HG03045 (cell line): Measurements from ENCODE around the gene STK40.

Source experiments
- ATAC-seq: cut with Tn5 transposase; IDR thresholded peaks from one replicate; pipeline ENCODE4 v1.9.1; 2021; ENCODE audit warnings: mild to moderate bottlenecking, moderate library complexity; ENCODE audit not compliant: unreplicated experiment

Gene STK40

DNA sequence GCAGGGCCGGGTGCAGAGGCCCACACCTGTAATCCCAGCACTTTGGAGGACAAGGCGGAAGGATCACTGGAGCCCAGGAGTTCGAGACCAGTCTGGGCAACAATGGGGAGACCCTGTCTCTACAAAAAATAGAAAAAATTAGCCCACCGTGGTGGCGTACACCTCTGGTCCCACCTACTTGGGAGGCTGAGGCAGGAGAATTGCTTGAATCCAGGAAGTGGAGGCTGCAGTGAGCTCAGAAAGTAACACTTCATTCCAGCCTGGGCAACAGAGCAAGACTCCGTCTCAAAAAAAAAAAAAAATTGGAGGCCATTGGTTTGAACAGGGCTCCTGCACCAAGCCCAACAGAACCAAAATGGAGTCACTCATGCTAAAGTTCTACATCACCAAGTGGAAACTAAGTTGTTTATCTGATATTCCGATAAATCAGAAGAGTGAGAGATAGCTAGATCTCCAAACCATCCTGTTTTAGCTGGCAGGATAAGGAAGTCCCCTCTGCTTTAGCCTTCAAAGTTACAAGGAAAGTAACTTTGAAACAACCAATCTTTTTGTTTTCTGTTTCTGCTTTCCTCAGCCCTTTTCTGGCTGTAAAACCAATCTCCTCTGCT lies 12.8 kb upstream of the STK40 start:
- no peak for ATAC-seq

DNA sequence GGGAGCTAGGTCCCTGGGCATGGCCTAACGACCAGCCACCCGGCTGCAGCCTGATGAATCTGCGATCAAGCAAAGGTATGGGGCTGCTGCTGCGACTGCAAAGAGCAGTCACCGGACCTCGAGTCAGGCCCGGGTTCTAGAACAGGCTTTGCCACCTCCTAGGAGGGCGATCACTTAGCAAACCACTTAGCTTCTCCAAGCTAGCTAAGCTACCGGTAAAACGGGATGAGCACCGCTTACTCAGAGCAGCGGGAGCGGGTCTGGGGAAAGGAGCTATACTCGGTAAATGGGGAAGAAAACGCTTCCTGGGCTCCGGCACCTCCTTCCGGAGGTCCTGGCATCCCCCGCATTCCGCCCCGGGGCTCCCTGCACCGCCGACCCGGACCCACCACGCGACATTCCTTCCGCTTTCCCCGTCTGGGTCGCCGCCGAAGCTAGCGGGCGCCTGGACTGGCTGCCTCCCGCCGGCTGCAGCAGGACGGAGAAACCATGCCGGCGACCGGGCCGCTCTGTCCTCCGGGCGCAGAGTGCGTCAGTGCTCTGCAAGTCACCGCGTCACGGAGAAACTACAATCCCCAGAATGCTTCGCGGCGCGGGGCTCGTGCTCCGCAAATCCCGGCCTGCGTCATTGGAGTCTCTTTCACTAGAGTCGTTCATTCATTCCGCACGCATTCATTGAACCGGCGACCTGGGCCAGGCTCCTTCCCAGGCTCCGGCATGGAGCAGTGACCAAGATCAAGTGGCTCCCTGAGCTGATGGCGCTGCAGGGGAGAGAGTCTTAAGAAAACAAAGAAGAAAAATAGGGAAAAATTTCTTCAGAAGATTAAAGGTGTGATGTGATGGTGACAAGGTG lies 11.9 kb upstream of the STK40 start, which contains the start of gene LSM10:
TSS of gene LSM10 (minus strand) at position 531 of the 853 bp plus-strand sequence. CDS start 3,779 bp downstream, outside the sequence.
- ATAC-seq, result peak; percentile 58

DNA sequence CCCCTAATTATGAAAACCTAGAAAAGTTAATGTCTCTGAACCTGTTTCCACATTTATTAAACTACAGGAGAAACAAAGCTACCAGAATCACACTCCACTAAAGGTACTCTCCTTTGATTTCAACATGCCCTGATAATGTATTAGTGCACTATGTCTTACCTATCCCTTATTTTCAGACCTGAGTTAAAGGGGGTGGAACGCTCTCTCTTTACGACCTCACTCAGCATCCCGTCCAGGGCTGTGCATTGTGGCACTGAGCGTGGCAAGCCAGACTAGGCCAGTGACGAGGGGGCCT lies 11.3 kb upstream of the STK40 start:
- no peak for ATAC-seq

DNA sequence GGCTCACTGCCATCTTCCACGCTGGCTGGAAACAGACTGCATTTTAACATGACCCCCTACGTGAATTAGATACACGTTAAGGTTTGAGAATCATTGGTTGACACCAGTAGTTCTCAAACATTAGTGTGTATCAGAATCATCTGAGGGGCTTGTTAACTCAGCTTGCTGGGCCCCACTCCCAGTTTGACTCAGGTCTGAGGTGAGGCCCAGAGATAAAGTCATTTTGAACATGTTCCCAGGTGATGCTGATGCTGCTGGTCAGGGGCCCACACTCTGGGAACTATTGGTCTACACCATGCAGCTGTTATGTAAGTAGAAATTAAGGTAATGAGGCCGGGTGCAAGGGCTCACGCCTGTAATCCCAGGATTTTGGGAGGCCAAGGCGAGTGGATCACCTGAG lies 10.6 kb upstream of the STK40 start:
- ATAC-seq, result no peak

DNA sequence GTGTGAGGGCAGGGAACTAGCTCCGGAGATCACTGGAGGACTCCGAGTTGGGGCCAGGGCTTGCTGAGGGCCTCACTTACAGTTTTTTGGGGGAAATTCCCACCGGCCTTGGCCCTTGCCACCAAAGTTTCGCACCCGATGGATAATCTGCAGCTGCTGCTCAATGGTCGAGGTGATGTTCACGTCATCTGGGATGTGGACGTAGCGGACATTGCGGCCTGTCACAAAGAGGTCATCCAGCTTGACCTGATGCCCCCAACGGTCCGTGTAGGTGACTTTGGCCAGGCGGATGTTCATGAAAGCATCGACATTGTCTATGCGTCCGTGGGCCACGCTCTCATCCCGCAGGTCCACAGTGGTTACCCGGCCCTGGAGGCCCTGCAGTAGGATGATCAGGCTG lies 8.0 kb upstream of the STK40 start:
- no peak for ATAC-seq

DNA sequence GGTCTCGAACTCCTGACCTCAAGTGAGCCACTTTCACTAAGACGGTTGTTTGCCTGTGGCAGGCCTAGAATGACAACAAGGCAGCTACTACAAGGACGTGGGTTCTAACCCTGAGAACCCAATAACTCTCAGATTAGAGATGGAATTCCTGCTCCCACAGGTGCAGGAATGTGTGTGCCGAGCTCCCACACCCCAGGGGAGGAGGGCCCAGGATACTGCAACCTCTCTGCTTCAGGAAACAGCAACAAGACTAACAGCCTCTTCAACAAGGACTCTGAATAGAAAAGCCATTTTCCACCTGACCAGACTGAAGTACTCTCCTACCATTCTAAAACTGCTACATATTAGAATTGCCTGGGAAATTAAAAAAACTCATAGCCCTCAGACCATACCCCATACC lies 7.1 kb upstream of the STK40 start:
- ATAC-seq, result no peak

DNA sequence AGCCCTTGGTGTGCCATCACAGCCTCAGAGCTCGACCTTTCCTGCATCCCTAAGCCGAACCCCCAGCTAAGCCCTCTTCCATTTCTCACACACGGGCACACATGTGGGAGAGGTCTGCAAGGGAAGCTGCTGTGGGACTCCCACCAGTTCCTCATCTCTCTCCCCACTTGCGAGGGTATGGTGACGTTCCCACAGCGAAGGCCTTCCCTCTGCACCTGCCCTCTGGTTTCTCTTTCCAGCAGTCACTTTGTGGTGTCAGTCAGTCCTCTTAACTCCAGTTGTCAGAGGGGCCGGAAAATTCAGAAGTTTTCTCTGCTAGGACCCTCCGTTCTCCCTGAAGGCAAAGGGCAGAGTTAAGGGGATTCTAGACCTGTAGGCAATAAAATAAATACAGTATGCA lies 5.5 kb upstream of the STK40 start:
- no peak for ATAC-seq

DNA sequence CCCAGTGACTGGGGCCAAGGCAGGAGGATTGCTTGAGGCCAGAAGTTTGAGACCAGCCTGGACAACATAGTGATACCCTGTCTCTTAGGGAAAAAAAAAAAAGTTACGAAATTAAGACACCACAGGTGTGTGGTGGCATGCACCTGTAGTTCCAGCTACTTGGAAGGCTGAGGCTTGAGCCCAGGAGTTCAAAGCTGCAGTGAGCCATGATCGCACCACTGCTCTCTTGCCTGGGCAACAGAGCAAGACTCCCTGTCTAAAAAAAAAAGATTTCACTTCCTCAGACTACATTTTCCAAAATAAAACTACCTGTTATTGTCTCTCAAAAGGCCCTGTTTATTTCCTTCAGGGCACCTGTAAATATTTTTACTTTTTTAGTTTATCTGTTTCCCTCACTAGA lies 4.7 kb upstream of the STK40 start:
- no peak for ATAC-seq

DNA sequence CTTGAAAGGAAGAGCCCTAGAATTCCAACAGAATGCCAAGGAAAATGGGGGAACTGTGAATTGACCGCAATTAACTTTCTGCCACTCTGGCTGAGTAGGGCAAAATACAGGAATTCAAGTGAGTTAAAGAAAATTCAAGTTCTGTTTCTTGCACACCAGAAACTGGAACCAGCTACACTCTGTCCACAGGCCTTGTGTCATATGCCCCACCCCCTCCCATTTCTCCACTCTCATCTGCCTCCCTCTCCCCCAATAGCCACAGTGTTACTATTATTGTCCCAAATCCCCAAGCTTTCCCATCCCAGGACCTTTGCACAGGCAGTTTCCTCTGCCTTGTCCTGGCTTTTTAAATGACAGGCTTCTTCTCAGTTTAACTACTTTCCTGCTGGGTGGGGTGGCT lies 4.3 kb upstream of the STK40 start:
- ATAC-seq, result no peak

DNA sequence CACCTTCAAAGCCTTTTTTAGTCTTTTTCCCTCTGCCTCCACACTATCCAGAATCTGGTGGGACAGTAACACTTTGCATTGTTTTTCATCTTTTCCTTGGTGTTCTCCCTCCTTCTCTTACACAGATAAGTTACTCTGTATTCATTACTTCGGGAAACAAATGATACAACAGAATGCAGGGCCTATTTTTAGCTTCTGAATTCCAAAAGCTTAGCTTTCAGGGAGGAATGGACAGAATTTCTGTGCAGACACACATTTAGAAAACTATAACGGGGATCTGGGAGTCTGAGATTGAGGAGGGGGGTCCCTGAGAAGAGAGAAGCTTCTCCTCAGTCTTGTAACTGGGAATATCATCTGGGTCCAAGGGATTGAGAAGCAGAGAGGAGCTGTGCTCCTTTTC lies 3.5 kb upstream of the STK40 start:
- ATAC-seq, result no peak

DNA sequence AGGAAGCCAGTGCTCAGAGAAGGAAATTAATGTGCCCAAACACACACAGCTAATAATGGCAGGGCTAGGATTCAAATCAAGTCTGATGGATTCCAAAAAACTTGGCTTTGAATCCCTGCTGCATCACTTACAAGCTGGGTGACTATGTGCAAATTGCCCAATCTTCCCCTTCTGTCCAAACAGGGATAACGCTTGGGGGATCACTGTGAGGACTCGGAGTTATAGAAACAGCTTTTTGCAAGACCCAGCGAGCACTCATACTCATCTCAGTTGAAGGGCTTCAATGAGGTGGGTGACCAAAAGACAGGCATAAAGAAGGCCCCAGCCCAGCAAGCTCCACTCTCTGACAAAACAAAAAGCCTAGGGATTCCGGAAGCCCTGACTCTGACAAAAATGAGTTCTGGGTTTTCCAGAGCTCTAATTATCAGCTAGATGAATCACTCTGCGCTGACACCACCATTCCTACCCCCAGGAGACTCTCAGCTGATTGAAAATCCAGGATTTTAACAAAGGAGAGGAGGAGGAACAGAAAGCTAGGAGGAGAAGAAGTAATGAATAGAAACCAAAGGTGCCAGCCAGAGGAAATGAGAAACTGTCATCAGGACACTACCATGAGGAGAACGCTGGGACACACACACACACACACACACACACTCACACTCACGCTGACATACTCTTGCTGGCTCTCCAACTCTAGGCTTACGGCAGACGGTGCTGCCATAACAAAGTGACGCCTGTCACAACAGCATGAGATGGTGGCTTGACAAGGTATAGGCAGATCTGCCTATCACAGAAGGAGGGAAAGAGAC lies 1.6 kb upstream of the STK40 start:
- ATAC-seq, result no peak

DNA sequence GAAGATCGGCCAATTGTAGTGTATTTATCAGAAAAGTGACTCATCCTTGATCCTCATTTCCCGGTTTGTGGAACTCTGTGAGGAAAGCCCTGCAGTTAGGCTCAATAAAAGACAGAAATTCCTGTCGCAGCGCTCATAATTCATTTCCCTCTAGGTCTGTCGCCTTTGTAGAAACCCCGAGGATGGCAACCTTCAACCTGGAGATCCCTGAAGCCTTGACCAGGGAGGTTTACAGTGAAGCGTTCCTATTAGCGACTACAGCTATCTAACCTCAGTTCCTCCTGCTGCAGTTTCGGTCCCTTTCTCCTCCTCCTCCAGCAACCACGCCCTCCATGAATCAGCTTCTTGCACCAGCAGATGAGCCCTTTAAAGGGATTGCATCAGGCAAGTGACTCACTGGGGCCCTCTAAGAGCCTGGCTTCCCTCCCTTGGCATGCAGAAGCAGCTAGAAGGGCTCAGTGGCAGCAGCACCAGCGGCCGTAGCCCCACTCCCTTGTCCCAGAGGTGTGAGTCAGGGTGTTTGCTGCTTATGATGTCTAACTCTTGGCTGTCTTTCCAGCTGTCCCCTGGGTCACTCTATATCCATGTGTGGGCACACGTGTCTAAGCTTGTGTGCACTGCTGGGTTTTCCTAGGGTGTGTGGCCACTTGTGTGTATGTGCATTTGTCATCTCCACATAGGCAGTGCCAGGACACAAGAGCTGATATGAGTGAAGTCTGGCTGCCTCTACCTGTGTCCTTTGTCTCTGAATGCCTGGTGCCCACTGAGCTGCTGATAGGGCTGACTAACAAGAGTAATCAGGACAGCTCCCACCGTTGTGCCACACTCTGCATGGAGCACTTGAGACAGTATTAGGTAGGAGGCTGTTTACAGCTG lies 779 bp upstream of the STK40 start:
- ATAC-seq, result peak; percentile 39

DNA sequence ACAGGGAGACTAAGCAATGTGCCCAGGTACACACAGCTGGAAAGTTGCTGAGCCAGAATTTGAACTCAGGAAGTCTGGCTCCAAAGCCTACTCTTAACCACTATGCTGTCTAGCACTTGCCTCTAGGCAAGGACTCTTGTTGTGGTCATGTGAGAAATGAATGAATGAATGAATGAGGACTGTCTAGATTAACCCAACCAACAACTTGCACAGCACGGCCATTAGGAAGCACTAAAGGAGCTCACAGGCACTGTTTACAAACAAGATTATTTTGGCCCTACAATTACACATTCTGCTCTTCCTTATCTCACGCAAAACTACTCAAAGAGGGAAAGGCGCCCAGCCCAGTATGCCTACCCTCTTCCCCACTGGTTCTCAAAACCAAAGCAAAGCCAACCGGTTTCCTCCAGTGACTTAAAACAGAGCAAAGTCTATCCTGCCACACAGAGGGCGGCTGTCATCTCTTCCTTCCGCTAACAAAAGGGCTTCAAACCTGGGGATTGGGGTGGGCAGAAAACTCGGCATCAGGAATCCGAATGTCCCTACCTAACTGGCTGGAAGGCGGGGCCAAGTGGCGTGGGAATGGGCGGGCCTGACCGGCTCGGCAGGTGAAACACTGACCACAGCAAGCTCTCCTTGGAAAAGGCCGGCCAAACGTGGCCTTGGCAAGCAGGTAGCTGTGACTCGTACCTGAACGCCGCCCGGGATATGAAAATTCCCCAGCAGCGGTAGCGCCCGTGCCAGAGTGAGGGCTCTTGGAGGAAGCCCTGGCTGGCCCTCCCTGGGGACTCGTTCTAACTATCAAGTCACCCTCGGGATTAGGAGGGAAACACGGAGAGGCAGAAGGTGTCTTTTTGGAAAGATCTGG lies 948 bp downstream of the STK40 start:
- ATAC-seq, result no peak

DNA sequence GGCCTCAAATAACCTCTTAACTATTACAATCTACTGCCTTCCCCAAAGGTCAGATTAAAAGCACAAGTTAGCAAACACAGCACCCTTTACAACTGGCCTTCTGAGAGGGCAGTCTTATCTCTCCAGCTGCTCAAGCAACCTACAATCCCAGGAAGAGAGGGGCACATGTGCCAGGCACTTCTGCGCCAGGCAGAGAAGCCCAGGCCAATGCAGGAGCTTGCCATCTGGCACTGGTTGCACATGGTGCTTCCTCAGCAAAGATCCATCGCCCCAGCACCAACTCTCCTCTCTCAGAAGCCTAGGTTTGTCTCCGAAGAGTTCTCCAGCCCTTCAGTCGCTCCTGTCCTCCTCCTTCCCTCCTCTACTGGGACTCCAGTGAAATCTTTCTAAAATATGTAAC lies 2.5 kb downstream of the STK40 start:
- ATAC-seq, result no peak

DNA sequence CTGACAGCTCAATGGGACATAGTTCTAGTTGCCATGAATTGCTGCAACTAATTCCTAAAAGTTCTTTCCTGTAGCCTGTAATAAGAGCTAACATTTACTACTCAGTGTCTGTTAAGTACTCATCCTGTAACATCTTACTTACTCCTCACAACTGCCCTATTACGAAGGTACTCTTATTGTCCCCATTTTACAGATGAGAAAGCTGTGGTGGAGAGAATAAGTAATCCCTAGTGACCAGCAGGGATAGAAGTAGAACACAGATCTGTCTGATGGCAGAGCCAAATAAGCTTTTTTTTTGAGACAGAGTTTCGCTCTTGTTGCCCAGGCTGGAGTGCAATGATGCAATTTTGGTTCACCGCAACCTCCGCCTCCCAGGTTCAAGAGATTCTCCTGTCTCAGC lies 3.1 kb downstream of the STK40 start:
- no peak for ATAC-seq

DNA sequence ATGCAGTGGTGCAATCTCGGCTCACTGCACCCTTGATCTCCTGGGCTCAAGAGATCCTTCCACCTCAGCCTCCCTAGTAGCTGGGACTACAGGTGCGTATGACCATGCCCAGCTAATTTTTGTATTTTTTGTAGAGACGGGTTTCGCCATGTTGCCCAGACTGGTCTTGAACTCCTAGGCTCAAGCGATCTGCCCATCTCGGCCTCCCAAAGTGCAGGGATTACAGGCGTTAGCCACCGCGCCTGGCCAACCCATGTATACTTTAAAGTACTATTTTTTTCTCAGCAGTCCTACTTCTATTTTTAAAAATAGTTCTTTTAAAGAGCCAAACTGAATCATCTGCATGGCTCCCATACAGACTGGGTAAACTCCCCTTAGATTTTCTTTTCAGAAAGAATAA lies 3.5 kb downstream of the STK40 start:
- no peak for ATAC-seq

DNA sequence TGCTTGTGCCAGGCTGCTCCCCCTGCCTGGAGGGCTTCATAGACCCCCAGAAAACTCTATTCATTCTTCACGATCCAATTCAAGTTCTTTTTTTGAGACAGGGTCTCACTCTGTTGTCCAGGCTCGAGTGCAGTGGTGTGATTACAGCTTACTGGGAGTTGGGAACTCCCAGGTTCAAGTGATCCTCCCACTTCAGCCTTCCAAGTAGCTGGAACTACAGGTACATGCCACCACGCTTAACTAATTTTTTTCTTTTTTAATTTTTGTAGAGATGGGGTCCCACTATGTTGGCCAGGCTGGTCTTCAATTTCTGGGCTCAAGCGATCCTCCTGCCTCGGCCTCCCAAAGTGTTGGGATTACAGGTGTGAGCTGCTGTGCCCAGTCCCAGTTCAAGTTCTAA lies 4.3 kb downstream of the STK40 start:
- no peak for ATAC-seq

DNA sequence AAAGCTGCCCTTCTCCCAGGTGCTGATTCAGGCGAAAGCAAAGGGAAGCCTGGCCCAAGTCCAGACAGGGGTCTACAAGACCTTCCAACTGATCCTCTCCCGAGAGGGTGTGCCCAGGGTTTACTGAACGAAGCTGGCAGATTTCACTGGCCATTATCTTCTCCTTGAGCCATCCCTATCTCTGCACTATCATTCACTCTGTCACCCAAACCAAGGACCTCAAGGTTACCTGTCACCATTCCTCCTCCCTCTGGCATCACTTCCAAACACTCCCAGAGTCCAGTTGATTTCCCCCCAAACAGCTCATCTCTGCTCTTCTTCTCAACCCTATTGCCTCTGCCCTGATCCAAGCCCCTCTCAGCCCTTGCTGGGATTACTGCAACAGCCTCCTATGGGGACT lies 4.9 kb downstream of the STK40 start:
- ATAC-seq, result no peak

DNA sequence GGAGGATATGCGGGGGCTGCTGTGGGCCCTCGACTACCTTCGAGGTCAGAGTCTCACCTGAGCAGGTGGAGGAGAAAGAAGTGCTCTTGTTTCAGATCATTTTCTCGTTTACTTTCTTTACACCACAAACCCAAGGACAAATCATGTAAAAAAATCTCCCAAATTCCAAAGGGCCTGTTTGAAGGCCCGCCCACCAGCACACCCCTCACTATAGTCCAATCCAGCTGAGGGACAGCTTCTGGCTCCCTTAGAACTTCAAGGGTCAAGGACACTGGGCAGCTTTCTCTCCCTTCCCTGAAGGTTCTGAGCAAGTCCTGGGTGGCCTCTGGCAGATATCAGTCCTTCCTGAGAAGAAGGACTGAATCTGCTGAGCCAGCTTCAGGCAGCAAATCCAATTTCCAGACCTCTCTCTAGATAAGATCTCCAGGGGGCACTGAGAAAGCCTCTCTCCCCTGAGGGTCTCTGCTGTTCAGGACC lies 5.5 kb downstream of the STK40 start:
- no peak for ATAC-seq
